Transverse colon (tissue), 4 donors: ENCODE measurements around the gene ARHGEF25.

ENCODE experiments used
- EP300 ChIP-seq: sonication (generic); formaldehyde crosslinking; IDR thresholded peaks from one replicate; pipeline ENCODE4 v1.6.1; 2017; ENCODE audit warnings: antibody characterized with exemption, low read depth
- POLR2A ChIP-seq: fragments of 450-650 bp; IDR thresholded peaks from one replicate; pipeline ENCODE4 v1.6.1; 2016; ENCODE audit warnings: antibody characterized with exemption, mild to moderate bottlenecking, moderate library complexity
- POLR2AphosphoS5 ChIP-seq, 3 donors: sonication (generic); formaldehyde crosslinking; IDR thresholded peaks; one replicate each; pipeline ENCODE4 v1.6.1; 2016; ENCODE audit warnings: antibody characterized with exemption in 3 of 3
- TF ChIP-seq, protein P1 (sequence below), 5 experiments: fragments of 200-600 bp in 3 of 5; fragments of 450-650 bp in 2 of 5; sonication (generic) in 3 of 5; IDR thresholded peaks; 1 replicate in 2 of 5; 2 replicates in 3 of 5; pipeline ENCODE4 v1.5.1; 2016 to 2017; ENCODE audit warnings: antibody characterized with exemption in 5 of 5, inconsistent platforms in 3 of 5, mild to moderate bottlenecking in 2 of 5, moderate library complexity in 1 of 5

DNA sequence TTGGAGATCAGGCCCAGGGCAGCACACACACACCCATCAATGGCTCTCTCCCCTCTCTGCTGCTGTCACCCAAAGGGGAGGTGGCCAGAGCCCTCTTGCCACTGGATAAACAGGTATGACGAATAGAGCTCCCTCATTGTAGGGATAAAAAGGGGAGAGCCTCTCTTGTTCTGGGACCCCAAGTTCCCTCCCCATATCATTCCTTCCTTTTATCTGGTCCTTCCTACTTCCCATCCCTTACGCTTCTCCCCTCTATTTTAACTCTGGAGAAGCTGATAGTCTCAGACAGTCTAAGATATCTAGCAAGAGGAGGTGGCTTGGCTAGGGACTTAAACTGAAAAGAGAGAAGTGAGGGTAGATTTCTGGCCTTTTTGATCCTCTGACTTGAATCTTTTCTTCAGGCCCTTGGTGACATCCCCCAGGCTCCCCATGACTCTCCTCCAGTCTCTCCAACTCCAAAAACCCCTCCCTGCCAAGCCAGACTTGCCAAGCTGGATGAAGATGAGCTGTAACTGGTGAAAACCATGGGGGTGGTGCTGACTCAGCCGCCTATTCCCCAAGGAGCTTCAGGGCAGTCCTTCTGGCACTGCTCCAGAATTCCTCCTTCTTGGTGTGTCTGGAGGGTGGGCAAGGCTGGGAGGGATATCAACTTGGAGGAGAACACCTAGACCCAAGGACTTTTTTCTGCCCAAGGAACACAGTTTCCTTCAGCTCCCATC is 5.3 kb downstream of the ARHGEF25 start:
- TF ChIP-seq, protein P1, sequence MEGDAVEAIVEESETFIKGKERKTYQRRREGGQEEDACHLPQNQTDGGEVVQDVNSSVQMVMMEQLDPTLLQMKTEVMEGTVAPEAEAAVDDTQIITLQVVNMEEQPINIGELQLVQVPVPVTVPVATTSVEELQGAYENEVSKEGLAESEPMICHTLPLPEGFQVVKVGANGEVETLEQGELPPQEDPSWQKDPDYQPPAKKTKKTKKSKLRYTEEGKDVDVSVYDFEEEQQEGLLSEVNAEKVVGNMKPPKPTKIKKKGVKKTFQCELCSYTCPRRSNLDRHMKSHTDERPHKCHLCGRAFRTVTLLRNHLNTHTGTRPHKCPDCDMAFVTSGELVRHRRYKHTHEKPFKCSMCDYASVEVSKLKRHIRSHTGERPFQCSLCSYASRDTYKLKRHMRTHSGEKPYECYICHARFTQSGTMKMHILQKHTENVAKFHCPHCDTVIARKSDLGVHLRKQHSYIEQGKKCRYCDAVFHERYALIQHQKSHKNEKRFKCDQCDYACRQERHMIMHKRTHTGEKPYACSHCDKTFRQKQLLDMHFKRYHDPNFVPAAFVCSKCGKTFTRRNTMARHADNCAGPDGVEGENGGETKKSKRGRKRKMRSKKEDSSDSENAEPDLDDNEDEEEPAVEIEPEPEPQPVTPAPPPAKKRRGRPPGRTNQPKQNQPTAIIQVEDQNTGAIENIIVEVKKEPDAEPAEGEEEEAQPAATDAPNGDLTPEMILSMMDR (IDR thresholded peaks at IDR 0.05): no peak
- TF ChIP-seq POLR2A: no peak
- TF ChIP-seq POLR2AphosphoS5 (IDR thresholded peaks at IDR 0.05): no peak
- no peak for TF ChIP-seq EP300
